ENCODE measurements around the gene TMEM25. TPM values are rescaled to one million over a fixed set of nuclear protein-coding genes. Genes with fewer than 3 reads are reported as not detected.

The TMEM25 gene
- total RNA-seq, 1 experiment from 2014 or later: 24.5 TPM

DNA sequence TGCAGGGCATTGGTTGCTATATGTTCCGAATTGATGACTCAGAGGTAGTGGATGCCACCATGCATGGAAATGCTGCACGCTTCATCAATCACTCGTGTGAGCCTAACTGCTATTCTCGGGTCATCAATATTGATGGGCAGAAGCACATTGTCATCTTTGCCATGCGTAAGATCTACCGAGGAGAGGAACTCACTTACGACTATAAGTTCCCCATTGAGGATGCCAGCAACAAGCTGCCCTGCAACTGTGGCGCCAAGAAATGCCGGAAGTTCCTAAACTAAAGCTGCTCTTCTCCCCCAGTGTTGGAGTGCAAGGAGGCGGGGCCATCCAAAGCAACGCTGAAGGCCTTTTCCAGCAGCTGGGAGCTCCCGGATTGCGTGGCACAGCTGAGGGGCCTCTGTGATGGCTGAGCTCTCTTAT is 9.1 kb upstream of the TMEM25 start:
- Histone ChIP-seq H3K14ac (ENCODE audit: insufficient read depth, low read length) (no peak overlapping the region), H2BK12ac (ENCODE audit: insufficient read length, low read depth, low read length) (no peak overlapping the region), H3K9ac (ENCODE audit: extremely low read depth, insufficient read length, low read length) (no peak overlapping the region), H2BK15ac (ENCODE audit: low read depth, low read length) (no peak overlapping the region), H3T11ph (ENCODE audit: low read length) (no peak overlapping the region), H4K20me1 (ENCODE audit: control insufficient read depth, insufficient read depth, insufficient read length) (no peaks in the 10 kb centered on the region), H3K23me2 (ENCODE audit: insufficient read length, low read depth, low read length, poor library complexity, severe bottlenecking) (no peaks in the 10 kb centered on the region), H4K8ac (replicated peaks; ENCODE audit: insufficient read length, low read depth, low read length) (no peak overlapping the region), H3K4ac (ENCODE audit: low read depth, low read length) (no peak overlapping the region), H2BK20ac (ENCODE audit: low read depth, low read length, poor library complexity, severe bottlenecking) (no peak overlapping the region), H2BK120ac (ENCODE audit: low read depth, low read length, poor library complexity, severe bottlenecking) (no peak overlapping the region), H4K5ac (ENCODE audit: insufficient read length, low read depth, low read length) (no peak overlapping the region), H2AK5ac (ENCODE audit: insufficient read length, low read length) (no peak overlapping the region), H3K27ac (ENCODE audit: insufficient read length, low read depth, low read length) (no peak overlapping the region), H3K27me3 (ENCODE audit: insufficient read depth, low read length) (no peaks in the 10 kb centered on the region), H3K4me2 (ENCODE audit: insufficient read depth, insufficient read length, low read length) (no peak overlapping the region), H3K23ac (ENCODE audit: insufficient read length, low read depth, low read length) (no peak overlapping the region), H3K56ac (ENCODE audit: insufficient read length, low read depth, low read length) (no peak overlapping the region), H3K79me2 (ENCODE audit: insufficient read depth, low read length) (no peaks in the 10 kb centered on the region), H2BK5ac (ENCODE audit: insufficient read length, low read length) (no peak overlapping the region), H3K4me1 (ENCODE audit: insufficient read depth, low read length) (no peaks in the 10 kb centered on the region), H4K91ac (ENCODE audit: insufficient read length, low read depth, low read length) (no peak overlapping the region), H3K9me3 (ENCODE audit: control insufficient read depth, low read depth, low read length) (no peaks in the 10 kb centered on the region), H3K18ac (ENCODE audit: insufficient read length, low read depth, low read length) (no peak overlapping the region), H2AFZ (ENCODE audit: low read length) (no peak overlapping the region), H3K79me1 (ENCODE audit: insufficient read depth, low read depth, low read length, poor library complexity, severe bottlenecking) (no peaks in the 10 kb centered on the region)
- Mint-ChIP-seq H3K27ac (no peak overlapping the region), H3K9me3 (no peaks in the 10 kb centered on the region), H3K36me3 (ENCODE audit: insufficient read depth in 1 of 3, low read depth in 3 of 3) (peaks cover 31 to 67% (median 66%) of the 10 kb centered on the region in 3 experiments; a peak in 6 of 7 replicates), H3K4me3 (no peak overlapping the region), H3K4me1 (peaks cover 3 to 6% of the 10 kb centered on the region in 2 experiments), H3K27me3 (ENCODE audit: low read depth) (no peaks in the 10 kb centered on the region)
- no peak for DNase-seq
- TF ChIP-seq, protein P1, sequence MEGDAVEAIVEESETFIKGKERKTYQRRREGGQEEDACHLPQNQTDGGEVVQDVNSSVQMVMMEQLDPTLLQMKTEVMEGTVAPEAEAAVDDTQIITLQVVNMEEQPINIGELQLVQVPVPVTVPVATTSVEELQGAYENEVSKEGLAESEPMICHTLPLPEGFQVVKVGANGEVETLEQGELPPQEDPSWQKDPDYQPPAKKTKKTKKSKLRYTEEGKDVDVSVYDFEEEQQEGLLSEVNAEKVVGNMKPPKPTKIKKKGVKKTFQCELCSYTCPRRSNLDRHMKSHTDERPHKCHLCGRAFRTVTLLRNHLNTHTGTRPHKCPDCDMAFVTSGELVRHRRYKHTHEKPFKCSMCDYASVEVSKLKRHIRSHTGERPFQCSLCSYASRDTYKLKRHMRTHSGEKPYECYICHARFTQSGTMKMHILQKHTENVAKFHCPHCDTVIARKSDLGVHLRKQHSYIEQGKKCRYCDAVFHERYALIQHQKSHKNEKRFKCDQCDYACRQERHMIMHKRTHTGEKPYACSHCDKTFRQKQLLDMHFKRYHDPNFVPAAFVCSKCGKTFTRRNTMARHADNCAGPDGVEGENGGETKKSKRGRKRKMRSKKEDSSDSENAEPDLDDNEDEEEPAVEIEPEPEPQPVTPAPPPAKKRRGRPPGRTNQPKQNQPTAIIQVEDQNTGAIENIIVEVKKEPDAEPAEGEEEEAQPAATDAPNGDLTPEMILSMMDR (conservative IDR thresholded peaks at IDR 0.05): no peak
- WGBS (ENCODE audit: extremely low coverage, insufficient read length, low lambda C conversion rate): no CpG with 5 or more reads among the region's 13 CpGs

All from H9 (cell line).